ENCODE data around the gene MSH6. TPM values are rescaled to one million over a fixed set of nuclear protein-coding genes. Genes with fewer than 3 reads are reported as not detected.

The MSH6 gene
- total and polyA plus RNA-seq, 9 of the 15 experiments (the other 6 are each of a cell fraction or from before 2014, with no cell fraction given), result 15.3 to 147 (median 80.5) TPM

- no peak for TF ChIP-seq NR0B1 (IDR thresholded peaks at IDR 0.05; ENCODE audit: partially characterized antibody)
- peak; percentile 39 for TF ChIP-seq MEIS2 (IDR thresholded peaks at IDR 0.05; ENCODE audit: partially characterized antibody)
- TF ChIP-seq, protein P1, sequence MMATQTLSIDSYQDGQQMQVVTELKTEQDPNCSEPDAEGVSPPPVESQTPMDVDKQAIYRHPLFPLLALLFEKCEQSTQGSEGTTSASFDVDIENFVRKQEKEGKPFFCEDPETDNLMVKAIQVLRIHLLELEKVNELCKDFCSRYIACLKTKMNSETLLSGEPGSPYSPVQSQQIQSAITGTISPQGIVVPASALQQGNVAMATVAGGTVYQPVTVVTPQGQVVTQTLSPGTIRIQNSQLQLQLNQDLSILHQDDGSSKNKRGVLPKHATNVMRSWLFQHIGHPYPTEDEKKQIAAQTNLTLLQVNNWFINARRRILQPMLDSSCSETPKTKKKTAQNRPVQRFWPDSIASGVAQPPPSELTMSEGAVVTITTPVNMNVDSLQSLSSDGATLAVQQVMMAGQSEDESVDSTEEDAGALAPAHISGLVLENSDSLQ (IDR thresholded peaks at IDR 0.05), result no peak
- no peak for TF ChIP-seq NCOA6 (IDR thresholded peaks at IDR 0.05)
- TF ChIP-seq, protein P2, sequence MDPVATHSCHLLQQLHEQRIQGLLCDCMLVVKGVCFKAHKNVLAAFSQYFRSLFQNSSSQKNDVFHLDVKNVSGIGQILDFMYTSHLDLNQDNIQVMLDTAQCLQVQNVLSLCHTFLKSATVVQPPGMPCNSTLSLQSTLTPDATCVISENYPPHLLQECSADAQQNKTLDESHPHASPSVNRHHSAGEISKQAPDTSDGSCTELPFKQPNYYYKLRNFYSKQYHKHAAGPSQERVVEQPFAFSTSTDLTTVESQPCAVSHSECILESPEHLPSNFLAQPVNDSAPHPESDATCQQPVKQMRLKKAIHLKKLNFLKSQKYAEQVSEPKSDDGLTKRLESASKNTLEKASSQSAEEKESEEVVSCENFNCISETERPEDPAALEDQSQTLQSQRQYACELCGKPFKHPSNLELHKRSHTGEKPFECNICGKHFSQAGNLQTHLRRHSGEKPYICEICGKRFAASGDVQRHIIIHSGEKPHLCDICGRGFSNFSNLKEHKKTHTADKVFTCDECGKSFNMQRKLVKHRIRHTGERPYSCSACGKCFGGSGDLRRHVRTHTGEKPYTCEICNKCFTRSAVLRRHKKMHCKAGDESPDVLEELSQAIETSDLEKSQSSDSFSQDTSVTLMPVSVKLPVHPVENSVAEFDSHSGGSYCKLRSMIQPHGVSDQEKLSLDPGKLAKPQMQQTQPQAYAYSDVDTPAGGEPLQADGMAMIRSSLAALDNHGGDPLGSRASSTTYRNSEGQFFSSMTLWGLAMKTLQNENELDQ (CRISPR knock-in tag; IDR thresholded peaks at IDR 0.05; ENCODE audit: borderline replicate concordance), result no peak
- peak; percentile 59 for TF ChIP-seq FIP1L1 (IDR thresholded peaks at IDR 0.05; ENCODE audit: low read depth, low read length, poor library complexity, severe bottlenecking)
- TF ChIP-seq ATF7 (IDR thresholded peaks at IDR 0.05), result no peak; the same call in none of the 2 replicates
- no peak for TF ChIP-seq XRCC5 (IDR thresholded peaks at IDR 0.05; ENCODE audit: low read depth, low read length)
- TF ChIP-seq, protein P3, sequence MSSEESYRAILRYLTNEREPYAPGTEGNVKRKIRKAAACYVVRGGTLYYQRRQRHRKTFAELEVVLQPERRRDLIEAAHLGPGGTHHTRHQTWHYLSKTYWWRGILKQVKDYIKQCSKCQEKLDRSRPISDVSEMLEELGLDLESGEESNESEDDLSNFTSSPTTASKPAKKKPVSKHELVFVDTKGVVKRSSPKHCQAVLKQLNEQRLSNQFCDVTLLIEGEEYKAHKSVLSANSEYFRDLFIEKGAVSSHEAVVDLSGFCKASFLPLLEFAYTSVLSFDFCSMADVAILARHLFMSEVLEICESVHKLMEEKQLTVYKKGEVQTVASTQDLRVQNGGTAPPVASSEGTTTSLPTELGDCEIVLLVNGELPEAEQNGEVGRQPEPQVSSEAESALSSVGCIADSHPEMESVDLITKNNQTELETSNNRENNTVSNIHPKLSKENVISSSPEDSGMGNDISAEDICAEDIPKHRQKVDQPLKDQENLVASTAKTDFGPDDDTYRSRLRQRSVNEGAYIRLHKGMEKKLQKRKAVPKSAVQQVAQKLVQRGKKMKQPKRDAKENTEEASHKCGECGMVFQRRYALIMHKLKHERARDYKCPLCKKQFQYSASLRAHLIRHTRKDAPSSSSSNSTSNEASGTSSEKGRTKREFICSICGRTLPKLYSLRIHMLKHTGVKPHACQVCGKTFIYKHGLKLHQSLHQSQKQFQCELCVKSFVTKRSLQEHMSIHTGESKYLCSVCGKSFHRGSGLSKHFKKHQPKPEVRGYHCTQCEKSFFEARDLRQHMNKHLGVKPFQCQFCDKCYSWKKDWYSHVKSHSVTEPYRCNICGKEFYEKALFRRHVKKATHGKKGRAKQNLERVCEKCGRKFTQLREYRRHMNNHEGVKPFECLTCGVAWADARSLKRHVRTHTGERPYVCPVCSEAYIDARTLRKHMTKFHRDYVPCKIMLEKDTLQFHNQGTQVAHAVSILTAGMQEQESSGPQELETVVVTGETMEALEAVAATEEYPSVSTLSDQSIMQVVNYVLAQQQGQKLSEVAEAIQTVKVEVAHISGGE (CRISPR knock-in tag; IDR thresholded peaks at IDR 0.05), result peak in 2 of 3 experiments; percentile 66 to 91; a peak in 4 of 6 replicates
- no peak; the same call in 1 of the 2 replicates for TF ChIP-seq SP1 (CRISPR knock-in tag; IDR thresholded peaks at IDR 0.05)
- TF ChIP-seq ZNF696 (CRISPR knock-in tag; conservative IDR thresholded peaks at IDR 0.05), result no peak
- TF ChIP-seq ELF1 (tag; IDR thresholded peaks at IDR 0.05), result peak; percentile 59; the same call in 1 of the 2 replicates
- no peak for TF ChIP-seq NCOA1 (IDR thresholded peaks at IDR 0.05; ENCODE audit: low read depth)
- TF ChIP-seq ZNF354B (CRISPR knock-in tag; IDR thresholded peaks at IDR 0.05), result no peak
- TF ChIP-seq BCL6 (CRISPR knock-in tag; IDR thresholded peaks at IDR 0.05), result no peak
- TF ChIP-seq MCM5 (IDR thresholded peaks at IDR 0.05; ENCODE audit: low read depth), result no peak
- no peak for TF ChIP-seq ASH1L (IDR thresholded peaks at IDR 0.05; ENCODE audit: borderline replicate concordance, low read depth, partially characterized antibody)
- TF ChIP-seq MBD2 (IDR thresholded peaks at IDR 0.05; ENCODE audit: borderline replicate concordance, low read depth), result peak; percentile 51; the same call in 1 of the 2 replicates
These were observed at the start of gene MSH6 (continued) for GRCh38 chr2:47782671-47783485.
